HG03342 (cell line): ENCODE data around the gene HSD3B1.
"Not testable (repeated sequence)": the region's sequence is repeated elsewhere in the genome, so short reads cannot be mapped to it uniquely, and the experiment has no call there.

Source experiments
- ATAC-seq: cut with Tn5 transposase; IDR thresholded peaks from one replicate; pipeline ENCODE4 v1.9.1; 2021; ENCODE audit warnings: mild to moderate bottlenecking, moderate library complexity; ENCODE audit not compliant: unreplicated experiment

The HSD3B1 gene

DNA sequence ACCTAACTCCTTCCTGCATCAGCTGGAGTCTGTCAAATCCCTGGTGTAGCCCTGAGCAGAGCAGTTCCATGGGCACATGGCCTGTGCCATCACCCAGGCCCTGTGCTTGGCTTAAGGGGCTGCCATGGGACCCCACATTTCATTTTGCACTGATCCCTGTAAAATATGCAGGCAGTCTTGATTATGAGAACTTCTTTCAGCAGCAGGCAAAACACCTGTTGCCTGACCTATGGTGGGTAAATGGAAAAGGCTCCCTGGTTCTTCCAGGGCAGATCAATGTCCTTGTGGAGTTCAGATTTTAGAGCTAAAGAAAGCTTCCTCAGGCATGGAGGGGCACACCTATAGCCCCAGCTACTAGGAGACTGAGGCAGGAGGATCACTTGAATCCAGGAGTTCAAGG is 44.2 kb downstream of the HSD3B1 start:
- no peak for ATAC-seq

DNA sequence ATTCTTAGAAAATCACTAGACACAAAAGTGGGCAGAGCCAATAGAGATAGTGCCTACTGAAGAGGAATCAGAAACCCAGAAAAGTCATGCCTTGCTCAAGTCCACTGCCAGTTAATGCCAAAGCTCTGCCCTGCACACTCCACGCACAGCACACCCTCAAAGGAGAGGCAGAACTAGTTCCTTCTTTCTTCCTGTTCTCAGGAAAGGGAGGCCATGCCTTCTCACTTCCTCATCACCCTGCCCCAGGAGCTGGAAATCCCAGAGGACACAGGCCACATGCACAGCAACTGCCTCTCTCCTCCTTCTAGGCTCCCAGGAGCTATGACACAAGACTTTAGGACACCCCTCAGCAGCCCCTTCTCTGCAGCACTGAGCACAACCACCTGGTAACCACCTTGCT is 45.6 kb downstream of the HSD3B1 start:
- not testable (repeated sequence) for ATAC-seq

DNA sequence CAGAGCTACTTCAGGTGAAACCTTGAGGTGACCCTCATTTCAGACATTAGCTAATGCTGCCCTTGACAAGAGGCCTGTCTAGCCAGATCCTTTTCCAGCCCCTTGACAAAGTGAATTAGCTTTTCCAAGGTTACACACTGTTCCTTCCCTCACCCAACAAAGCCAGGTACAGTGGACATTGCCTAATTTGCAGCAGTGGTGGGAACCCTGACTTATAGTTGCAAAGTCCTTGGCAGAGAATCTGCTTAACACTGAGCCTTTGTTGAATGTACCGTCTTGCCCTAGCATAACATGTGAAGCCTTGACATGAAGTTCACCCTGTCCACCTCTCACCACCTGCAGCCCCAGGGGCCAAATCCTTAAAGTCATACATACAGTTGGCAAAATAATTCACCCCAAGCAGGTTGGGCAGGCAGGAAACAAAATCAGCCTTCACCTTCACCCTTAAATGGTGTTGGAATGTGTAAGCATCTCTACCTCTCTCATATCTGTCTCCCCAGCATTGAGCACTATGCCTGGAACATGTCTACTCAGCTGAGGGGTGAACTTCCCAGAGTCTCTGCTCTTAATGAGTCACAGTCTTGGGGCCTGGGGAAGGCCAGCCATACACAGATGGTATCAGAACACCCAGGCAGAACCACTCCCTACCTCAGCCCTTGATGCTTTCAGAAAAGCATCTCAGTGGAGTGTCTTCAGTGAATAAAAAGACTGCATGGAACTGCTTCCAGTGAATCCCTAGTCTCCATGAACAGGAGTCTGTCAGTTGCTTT is 46.5 kb downstream of the HSD3B1 start:
- ATAC-seq, result not testable (repeated sequence)

DNA sequence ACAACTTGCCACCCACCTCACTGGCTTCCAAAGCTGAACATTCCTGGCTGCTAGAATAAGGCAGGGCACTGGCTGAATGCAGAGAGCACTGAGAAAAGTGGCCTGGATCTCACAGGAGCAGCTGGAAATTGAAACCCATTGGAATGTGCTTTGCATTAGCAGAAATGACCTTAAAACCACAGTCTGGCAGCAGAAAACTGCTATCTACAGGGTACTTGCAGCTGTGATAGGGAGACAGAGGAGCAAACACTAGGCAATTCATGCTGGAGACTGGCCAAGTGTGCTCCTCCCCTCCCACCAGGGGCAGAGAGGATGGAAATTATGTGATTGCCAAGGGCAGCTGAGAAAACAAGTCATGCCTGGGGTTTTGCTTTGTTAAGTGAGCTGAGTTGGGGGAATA is 47.2 kb downstream of the HSD3B1 start:
- no peak for ATAC-seq

DNA sequence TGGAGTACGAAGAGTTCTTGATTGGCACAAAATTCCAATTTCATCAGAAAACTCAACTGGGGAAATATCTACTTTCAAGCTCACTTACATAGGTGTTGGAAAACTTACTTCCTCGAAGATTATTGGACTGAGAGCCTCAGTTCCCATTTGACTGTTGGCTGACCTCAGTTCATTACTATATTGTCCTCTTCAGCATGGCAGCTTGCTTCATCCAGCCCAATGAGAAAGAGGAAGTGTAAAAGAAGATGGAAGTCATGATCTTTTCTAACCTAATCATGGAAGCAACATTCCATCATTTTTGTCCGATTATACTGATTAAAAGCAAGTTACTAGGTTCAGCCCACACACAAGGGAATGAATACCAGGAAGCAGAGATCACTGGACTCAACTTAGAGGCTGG is 49.4 kb downstream of the HSD3B1 start:
- ATAC-seq, result no peak

- not testable (repeated sequence) for ATAC-seq
Observed at GRCh38 chr1:119560402-119560801, 53.4 kb downstream of the HSD3B1 start.

DNA sequence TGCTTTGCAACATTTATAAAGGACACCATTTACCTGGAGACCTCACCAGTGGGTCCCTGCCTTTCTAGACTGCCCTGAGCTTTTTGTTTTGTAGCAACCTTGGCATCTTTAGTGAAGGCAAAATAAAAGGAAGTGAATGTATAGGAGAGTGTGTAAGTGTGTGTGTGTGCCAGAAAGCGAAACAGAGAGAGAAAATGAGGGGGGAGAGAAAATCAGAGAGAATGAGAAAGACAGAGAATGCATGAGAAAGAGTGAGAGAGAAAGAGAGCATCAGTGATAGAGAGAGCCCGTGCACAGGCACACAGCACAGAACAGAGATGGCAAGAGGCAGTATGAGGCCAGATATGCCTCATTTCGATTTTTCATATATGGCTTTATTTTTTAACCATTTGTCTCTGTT is 57.5 kb downstream of the HSD3B1 start:
- peak; percentile 58 for ATAC-seq
